H7 (cell line): ENCODE measurements around the gene CEPT1. TPM values are rescaled to one million over a fixed set of nuclear protein-coding genes. Genes with fewer than 3 reads are reported as not detected.

Source experiments
- DNase-seq: peaks from one replicate; pipeline ENCODE4 v3.0.0; 2012
- H3K27me3 ChIP-seq: 2 replicates; pipeline ENCODE4 v1.6.0; 2011; ENCODE audit warnings: mild to moderate bottlenecking, low read length; ENCODE audit not compliant: control insufficient read depth, insufficient read depth
- H3K36me3 ChIP-seq: replicated peaks from 2 replicates; pipeline ENCODE4 v1.5.1; 2011; ENCODE audit warnings: low read length; ENCODE audit not compliant: control insufficient read depth, insufficient read depth
- H3K4me3 ChIP-seq: 2 replicates; pipeline ENCODE4 v1.5.1; 2011; ENCODE audit warnings: low read depth, mild to moderate bottlenecking, control low read depth, low read length, moderate library complexity; ENCODE audit not compliant: insufficient read depth
- total RNA-seq: library from RNA; depleted of rRNA; stranded (reverse); fragments of >200 nt; shearing (Covaris generic); gene quantifications from 2 replicates; pipeline ENCODE4 v1.2.3, GENCODE V29; 2014; rRNA removed

The CEPT1 gene
- total RNA-seq, 1 experiment from 2014 or later = 20.1 TPM

DNA sequence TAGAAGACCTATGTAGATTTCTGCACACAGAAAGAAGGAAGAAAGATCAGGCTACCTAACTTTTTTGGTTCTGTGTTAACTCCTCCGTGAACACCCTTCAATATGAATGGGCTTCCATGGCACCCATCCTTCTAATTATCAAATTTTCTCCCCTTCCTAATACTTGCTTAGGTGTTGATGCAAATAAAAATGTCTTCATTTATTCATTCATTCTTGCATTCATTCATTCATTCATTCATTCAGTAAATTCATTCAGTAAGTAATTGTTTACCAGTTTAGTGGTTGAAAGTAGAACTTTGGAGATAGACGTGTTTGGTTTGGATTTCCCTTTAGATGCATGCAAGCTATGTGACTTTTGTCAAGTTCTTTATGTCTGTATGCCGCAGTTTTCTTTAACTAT, 92.1 kb downstream of the CEPT1 start:
- peaks cover 3% of the 10 kb centered on the region; the same call in 1 of the 2 replicates for H3K27me3 ChIP-seq
- no peaks in the 10 kb centered on the region for H3K36me3 ChIP-seq
- DNase-seq = no peak
- H3K4me3 ChIP-seq = no peak overlapping the region

DNA sequence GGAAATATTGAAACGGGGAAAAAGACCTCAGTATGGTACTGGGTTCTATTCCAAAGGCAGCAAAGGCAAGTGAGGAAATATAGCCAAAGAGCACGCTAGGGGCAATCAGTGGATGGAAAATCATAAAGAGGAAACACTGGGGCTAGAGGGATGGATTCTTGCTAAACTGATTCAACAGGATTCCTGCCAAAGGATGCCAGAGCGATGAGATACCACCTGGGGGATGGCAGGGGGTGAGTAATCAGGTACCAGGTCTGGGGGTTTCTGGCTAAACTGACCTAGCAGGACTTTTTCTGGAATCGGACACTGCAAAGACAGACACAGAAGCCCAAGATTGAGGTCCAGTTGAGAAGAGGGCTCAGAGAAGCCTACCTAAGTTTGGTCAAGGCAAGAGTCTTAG, 94.2 kb downstream of the CEPT1 start:
- Histone ChIP-seq H3K27me3 (no peaks in the 10 kb centered on the region; the same call in 1 of the 2 replicates), H3K36me3 (no peaks in the 10 kb centered on the region), H3K4me3 (no peak overlapping the region)
- no peak for DNase-seq

Other genes with a start within 250 kb of the CEPT1 start
- gene LRIF1, start 176.3 kb upstream of the CEPT1 start, total RNA-seq = 15.4 and 17.6 TPM in 2 replicates
- 119 and 149 TPM in 2 replicates for gene DRAM2, start 130 bp upstream of the CEPT1 start, total RNA-seq
- gene DENND2D, start 60.4 kb downstream of the CEPT1 start, total RNA-seq = not detected in 2 replicates
- gene CHI3L2, start 87.5 kb downstream of the CEPT1 start, total RNA-seq = not detected in 2 replicates
- not detected in 2 replicates for gene CHIA, start 150.6 kb downstream of the CEPT1 start, total RNA-seq